GM19328 (cell line): ENCODE results near the gene FCRL5.
A peak's percentile ranks its signal among the peaks of the same experiment; 100 is the strongest.
"Not testable (repeated sequence)": the region's sequence is repeated elsewhere in the genome, so short reads cannot be mapped to it uniquely, and the experiment has no call there.

Source experiments
- ATAC-seq: cut with Tn5 transposase; IDR thresholded peaks from one replicate; pipeline ENCODE4 v1.9.1; 2021; ENCODE audit warnings: mild to moderate bottlenecking, moderate library complexity; ENCODE audit not compliant: unreplicated experiment

FCRL5 gene

DNA sequence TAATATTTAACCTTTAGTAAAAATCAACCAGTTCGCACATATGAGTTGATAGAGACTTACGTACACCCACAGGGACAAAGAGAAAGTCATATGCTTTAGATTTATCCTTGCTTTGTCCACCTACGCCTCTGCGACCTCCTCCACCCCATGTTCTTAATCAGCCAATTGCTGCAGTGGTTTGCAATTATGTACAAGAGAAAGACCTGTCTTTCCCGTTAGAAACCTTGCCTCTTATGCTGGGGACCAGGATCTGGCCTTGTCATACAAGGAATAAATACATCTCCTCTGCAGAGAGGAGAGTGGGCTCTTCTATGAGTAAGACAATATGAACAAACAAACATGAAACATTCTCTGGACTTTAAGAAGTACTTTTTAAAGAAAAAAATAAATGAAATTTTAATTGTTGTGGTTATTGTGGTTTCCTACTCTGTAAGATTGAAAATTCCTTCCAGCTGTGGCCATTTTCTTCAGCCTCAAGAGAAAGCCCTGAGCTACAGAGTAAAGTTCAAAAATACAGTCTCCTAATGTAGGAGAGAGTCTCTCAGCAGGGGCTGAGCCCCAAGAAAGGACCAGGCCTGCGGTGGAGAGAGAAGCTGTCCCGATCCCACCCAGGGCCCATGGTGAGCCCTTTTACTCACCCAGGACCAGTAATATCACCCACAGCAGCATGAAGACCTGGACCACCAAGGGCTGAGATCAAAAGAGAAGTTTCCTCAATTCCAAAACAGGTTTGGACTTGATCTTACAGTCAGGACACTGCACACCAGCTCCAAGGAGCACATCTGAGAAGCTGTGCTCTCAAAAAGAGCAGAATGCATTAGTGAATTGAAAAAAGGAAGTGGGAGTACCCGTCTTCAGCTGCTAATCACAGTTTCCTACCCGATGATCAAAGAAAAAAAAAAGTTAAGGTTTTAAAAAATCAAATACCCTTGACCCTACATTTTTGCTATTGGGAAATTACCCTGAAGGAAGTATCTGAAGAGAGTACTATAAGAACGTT, at the start of gene FCRL5:
TSS of gene FCRL5 (minus strand) at position 822 of the 1,000 bp plus-strand sequence. CDS start at position 669, 153 bp downstream.
- ATAC-seq, result peak; percentile 63

DNA sequence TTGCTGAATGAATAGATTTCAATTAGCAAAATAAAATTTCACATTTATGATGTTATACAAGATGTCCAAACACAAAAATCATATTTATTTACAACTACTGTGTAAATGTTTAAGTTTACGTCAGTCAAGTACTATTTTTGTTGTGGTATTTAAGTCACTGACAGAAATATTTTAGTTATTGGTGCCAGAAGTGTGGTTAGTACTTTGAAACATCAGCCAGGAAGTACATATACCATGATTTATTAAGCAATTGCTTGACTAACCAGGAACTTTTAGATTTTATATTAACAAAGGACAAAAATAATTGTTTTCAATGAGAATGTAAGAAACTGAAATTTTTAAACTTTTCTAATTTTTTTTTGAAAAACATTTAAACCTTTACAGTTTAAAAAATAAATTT, 47.9 kb upstream of the FCRL5 start:
- no peak for ATAC-seq

DNA sequence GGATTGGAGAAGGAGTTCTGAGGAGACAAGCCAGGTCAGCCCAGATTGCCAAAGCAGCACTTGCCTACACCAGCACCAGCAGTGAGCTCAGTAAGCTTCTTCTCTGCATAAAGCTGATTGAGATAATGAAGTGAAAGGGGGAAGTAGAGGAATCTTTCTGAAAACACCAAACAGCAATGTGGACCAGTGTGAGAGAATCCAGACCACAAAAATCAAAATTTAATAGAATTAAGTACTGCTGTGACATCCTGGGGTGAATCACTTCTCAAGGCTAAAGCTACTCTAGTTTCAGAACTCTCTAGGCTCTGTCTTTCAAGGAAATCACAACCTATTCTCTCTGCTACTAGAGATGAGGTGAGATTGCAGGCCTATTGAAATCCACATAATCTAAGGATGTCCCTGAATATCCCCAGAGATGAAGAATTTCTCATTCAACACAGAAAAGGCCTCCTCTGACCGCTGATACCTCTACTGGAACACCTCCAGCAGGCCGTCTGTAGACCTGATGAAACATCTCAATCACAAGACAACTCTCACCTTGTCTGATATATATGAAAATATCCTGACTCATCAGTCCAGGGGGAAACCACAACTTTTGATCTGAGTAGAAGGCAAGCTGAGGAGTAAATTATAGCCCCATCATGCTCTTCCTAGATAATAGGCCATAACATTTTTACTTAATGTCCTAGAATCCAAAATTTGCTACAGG, 45.8 kb upstream of the FCRL5 start, which contains the start of gene FCRL4:
TSS of gene FCRL4 (minus strand) at position 127 of the 709 bp plus-strand sequence. CDS start 141 bp downstream, outside the sequence.
- ATAC-seq, result no peak

DNA sequence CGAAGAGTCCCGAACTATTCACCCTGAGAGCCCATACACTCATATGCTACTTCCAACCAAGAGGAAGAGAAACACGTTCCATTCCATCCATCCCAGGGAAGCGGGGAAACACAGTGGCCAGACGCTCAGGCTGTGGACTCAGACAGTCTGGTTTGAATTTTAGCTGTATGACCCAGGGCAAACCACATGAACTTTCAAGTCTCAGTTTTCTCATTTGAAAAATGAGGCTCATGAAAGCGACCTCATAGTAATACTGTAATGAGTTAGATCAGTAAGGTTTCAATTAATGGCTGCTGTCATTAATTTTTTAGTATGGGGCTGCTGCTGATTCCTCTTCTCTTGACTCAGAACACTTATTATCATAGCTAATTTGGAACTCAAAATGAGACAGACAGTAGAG, 44.1 kb upstream of the FCRL5 start:
- no peak for ATAC-seq

DNA sequence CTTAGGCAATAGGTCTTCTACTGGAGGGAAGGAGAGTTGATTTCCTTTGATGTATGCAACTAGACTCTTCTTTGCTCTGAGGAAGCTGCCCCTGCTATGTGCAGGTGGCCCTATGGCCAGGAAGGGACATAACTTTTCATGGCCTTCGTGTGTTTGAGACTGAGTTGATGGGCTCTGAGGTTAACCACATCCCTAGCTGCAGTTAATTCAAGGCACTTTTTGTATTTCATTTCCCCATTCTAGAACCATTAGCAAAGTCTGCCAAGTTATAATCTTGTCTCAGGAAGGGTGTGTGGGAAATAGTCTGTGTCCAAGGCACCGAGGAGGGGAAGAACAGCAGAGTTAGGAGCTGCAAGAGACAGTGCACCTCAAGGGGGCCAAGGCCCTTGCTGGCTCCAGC, 43.0 kb upstream of the FCRL5 start:
- ATAC-seq, result peak; percentile 71

DNA sequence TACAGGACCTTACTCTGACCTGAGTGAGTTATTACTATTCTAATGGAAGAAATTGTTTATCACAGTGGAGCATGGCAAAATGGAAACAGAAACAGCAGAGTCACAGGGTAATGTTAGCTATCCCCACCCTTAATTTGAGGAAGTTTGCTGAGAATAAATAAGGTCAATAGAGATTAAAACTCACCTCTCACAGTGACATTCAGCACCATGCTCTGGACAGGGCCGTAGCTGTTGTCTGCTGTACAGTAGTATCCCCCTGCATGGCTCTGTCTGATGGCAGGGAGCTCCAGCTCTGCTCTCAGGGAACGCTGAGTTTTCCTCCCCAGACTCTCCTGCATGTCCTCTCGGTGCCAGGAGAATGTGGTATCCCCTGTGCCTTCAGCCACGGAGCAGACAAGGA, 33.7 kb upstream of the FCRL5 start:
- no peak for ATAC-seq

DNA sequence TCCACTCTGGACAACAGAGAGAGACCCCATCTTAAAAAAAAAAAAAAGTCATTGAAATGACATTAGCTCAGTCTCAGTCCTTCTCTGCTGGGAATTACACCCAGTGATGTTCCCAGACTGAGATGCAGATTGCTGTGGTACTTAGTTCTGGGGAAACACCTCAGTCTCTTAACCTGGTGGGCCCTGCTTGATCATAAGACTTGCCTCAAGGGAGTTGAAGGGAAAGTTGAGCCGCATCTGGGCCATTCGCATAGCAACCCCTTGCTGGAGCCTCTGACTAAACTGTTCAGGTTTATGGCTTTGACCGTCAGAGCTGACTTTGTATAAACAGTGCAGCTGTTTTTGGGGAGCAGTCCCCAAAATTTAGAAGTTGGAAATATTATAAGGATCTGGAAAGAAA, 32.2 kb upstream of the FCRL5 start:
- no peak for ATAC-seq

DNA sequence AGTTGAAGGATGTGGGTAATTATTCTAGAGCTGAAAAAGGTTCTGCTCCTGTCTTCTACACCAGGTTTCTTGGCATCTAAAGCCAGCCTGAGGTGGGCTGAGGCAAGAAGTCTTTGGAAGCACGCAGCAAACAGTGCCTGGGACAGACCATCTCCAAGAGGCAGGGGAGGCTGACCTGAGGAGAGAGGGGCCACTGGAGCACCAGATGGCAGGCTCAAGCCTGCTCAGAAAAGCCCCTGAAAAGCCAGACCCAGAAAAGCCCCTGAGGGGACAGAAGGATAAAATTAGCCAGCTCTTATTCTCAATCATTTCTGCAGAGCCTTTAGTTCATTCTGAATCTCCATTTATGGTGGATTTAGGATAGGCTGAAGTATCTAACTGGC, 28.5 kb upstream of the FCRL5 start:
- ATAC-seq, result no peak

DNA sequence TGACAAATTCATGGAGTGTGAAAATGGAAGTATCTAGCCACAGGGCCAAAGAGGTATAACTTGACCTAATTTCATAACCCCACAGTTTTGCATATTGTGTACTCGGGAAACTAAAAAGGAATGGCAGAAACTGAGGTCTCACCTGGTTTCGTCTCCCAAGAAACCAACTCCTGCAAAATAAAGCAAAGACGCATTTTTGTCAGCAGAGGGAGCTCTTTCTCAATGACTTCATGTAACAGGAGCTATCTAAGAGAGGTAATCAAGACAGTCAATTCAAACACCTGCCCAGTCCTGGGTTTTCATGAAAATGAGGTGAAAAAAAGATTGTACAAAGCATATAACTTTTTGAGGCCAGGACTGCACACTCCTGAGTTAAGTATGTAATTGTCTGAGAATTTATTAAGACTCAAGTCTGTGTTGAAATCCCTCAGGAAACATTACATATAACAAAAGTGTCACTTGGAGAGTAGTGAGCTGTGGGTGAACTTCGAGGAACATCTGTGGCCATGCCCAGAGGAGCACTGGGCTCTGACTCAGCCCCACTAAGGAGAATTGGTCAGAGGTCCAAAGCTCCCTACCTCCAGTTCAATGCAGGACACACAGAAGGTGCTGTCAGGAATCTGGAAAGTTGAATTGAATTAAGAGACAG, 28.0 kb upstream of the FCRL5 start:
- no peak for ATAC-seq

DNA sequence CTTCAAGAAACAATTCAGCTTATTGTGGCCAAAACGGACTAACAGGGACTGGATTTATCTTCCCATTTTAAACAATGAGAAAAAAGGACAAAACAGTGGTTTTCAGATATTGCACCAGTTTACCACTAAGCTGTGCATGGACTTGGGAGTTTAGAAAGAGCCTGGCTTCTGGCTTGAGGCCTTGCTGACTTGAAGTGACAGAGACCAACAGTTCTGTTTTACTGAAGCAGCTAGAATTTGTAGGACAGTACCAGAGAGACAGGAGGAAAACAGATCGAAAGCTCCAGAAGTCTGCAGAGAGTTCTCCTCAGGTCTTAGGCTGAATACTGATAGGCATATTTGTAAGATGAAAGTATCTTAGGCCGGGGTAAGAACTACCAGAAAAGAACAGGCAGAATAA, 25.1 kb upstream of the FCRL5 start:
- no peak for ATAC-seq

DNA sequence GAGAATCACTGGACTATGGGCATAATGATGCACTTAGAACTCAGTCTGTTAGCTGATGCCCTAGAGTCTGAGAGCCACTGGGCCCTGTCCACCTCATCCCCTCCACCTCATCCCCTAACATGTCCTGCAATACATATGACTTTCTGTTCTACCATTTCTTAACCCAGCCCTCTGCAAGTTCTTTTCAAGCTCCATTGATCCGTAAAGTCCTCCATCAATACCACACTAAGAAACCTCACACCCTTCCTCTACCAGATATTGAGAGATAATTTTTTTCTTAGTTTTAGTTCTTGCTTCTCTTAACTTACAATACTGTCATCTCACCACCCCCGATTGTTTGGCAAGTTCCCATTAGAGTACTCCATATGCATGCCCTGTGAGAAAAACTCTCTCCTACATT, 23.4 kb upstream of the FCRL5 start:
- ATAC-seq, result peak; percentile 63

DNA sequence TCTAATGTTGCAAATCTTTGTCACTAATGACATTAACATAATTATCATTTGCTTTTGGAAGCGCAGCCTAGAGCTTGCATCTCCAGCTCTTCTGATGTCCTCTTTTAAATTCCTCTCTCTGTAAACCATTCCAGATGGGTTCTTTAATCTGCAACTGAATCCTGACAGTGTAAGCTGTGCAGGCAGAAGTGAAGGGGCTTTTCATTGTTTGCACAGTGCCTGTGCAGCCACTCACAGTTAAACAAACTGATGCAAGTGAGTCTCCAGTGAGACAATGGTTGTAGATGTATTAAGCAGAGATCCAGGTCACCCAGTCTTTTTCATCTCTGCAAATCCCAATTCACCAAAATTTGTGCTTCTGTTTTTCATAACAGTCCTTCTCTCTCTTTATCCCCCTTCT, 22.5 kb upstream of the FCRL5 start:
- ATAC-seq, result no peak

DNA sequence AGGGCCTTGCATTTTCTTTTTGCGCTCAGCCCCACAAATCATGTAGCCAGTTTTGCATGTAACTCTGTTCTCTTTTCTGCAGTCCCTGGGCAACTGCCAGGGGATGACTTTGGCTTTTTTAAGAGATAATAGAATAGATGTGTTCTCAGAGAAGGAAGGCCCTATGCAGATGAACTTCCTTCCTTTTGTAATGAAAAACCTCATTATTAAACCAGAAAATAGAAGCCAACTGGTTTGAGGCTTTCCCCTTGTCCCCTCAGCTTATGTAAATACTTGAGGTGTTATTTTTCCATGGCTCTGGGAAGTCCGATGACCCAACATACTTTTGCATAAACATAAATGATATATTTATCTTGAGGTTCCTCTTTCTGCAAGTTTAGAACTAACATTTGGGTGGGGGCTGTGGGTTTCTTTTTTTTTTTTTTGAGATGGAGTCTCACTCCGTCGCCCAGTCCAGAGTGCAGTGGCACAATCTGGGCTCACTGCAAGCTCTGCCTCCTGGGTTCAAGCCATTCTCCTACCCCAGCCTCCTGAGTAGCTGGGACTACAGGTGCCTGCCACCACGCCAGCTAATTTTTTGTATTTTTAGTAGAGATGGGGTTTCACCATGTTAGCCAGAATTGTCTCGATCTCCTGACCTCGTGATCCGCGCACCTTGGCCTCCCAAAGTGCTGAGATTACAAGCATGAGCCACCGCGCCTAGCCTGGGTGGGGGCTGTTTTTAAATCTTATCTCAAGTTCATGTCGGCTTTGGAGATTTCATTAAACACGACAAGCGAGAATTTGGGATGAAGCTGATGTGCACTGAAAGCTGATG, 14.4 kb upstream of the FCRL5 start:
- ATAC-seq, result no peak

DNA sequence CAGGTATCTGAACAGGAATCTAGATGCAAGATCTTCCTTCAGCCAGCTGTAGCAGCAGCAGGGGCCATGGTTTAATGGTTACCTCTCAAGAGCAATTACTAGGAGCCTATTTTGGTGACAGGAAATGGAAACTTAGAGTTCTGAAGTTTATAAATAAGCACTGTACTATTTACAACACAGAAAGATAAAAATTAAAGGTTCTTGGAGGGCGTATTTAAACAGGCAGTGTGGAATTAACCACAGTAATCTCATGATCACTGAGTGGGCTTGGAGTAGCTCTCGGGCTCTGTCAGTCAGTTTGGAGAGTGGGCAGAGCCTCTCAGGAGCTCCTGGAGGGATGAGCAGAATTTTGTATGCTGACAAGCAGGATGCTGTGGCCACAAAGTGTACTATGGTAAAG, 10.2 kb upstream of the FCRL5 start:
- ATAC-seq, result peak; percentile 73

DNA sequence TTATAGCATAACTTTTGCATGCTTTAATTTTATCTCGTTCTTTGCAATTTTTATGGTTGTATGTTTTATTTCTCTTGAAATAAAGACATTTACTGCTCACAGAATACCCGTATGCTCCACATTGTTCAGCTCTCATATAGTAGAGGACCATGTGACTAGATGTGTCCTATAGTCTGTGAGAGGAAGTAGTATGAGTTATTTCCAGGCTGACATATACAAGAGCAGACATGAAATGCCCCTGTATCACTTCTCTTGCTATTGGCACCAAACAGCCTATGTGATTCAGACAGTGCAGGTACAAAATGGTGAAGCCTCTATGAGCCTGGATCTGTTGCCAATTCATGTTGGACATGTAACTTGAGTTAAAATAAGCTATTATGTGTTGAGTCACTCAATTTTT, 5.8 kb upstream of the FCRL5 start:
- no peak for ATAC-seq

DNA sequence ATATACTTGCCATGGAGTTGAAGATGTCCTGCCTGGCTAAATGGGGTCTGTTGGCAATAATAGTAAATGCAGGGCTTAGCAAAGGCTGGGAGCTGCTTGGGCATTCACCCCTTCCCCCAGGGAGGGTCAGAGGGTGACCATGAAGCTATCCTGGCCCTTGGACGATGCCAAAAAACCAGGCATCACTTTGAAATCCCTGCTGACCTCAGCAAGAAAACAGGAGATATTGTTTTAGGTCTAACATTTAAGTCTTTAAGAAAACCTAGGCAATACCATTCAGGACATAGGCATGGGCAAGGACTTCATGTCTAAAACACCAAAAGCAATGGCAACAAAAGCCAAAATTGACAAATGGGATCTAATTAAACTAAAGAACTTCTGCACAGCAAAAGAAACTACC, 4.2 kb downstream of the FCRL5 start:
- not testable (repeated sequence) for ATAC-seq

DNA sequence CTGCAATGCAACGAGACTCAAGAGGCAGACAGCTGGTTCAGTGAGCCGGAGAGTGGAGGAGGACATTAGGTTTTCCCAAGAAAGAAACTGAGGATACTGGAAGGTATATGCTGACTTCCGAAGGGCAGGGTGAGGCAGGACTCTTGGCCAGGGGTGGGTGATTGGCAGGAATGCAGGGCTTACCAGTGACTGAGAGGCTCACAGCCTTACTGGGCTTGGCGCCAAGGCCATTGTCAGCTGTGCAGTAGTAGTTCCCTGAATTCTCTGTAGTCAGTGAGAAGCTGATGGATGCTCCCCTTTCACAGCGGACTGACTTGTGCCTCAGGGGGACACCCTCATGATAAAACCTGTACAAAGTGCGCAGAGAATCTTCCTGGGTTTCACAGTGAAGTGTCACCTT, 9.6 kb downstream of the FCRL5 start:
- no peak for ATAC-seq

DNA sequence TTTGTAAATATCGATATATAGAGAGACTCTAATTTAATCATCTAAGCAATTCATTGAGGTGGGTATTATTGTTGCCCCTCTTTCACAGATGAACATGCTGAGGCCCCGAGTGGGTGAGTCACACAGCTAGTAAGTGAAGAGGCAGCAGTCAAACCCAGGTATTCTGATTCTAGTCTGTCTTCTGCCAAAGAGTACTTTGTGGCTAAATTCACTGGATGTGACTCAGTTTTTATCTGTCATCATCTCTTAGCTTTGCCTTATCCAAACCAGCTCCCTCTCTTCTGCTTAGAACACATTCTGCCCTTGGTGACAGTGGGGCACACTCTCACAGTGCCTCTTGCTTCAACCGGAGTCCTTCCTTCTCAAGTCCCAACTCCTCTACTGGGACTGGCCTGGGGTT, 11.5 kb downstream of the FCRL5 start:
- ATAC-seq, result no peak

DNA sequence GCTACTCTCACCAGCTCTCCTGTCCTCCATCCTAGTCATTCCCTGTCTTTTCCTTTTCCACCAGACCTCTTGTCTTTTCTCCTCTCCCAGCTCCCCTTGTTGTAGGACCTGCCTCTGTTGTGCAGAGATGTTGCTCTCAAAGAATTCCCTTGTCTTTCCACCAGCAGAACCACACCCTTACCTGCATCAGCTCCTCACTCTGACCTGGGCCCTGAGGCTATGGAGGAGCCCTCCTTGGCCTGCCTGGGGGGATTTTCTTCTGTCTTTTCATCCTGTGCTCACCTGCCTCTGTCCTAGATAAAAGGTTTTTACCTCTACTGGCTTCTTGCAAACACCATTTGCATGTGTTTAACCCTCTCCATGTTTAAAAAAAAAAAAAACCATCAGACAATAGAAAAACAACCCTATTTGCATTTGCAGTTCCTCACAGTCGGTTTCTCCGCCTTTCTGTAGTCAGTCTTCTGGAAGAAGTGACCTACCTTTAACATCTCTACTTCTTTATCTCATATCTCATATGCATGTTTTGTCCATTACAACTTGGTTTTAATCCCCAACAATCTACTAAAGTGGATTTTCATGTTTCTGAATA, 12.1 kb downstream of the FCRL5 start:
- ATAC-seq, result no peak

DNA sequence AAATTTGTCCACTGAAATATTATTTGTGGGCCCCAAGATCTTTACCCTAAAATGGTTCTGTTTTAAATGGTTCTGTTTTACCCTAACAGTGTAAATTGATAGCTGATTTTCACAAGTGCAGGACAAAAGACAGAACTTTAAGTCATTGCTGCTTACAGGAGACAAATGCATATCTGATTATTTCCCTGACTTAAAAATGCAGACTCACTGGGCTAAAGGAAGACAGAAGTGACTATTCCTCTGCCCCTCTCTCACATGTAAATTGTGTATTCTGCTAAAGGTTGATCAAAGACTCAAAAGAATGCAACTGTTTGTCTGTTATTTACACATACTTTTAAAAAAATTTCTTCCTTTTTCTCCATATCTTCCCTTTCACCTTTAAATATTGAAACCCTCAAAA, 12.7 kb downstream of the FCRL5 start:
- no peak for ATAC-seq
